ENCODE results near the gene PSMB7. TPM values are rescaled to one million over a fixed set of nuclear protein-coding genes. Genes with fewer than 3 reads are reported as not detected.

The PSMB7 gene
- total and polyA plus RNA-seq, 2 of the 8 experiments (the other 6 are each of a cell fraction or from before 2014, with no cell fraction given), result 222 to 357 TPM

DNA sequence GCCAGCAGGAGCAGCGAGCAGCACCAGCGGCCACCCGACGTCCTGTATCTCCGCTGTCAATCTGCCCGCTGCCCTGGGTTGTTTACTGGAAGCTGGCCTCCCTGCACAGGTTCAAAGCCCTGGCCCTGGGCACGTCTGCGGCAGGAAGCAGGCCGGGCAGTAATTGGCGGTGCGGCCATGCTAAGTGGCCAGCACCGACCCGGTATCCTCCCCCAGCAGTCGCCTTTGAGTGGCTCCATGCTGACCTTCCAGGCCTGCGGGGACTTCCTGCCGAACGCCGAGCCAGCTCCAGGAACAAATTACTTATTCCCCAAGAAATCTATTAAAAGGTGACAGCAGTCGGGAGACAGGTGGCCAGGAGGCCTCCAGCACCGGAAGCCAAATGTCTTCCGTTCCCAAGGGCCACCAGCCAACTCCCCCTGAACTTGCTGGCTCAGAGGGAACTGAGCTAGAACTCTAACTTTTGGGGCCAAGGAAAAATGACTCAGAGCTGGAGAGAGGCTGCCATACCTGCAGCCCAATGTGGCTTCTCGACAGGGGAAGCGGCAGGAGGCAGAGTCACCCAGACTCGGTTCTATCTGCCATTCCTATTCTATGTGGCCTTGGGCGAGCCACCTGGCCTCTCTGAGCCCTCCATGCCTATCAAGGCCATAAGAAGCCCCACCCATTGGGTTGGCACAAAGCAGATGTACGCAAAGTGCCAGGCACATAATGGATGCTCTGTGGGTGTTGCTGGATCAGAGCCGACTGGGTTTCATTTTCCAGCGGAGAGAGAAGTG lies 13.7 kb upstream of the PSMB7 start:
- H2BK5ac ChIP-seq (ENCODE audit: low read depth, low read length), result no peak overlapping the region
- ChIA-PET CTCF (ENCODE audit: partially characterized antibody) (interaction anchor here (0.6 to 5.4 kb wide), 6 partner anchors 9 to 272 kb away, joined by 3 to 49 read pairs (median 3); no protein-coding TSS in a partner anchor), POLR2A (ENCODE audit: partially characterized antibody) (interaction anchor here (0.7 kb wide), 1 partner anchor 13 kb away, joined by 3 read pairs; no protein-coding TSS in a partner anchor)
- H2BK20ac ChIP-seq (ENCODE audit: low read length), result no peak overlapping the region
- H3K27ac ChIP-seq (ENCODE audit: low read depth, low read length), result no peak overlapping the region
- no peak overlapping the region for H3K4ac ChIP-seq (replicated peaks; ENCODE audit: insufficient read length, low read depth, low read length)
- H3K56ac ChIP-seq (replicated peaks; ENCODE audit: insufficient read length, low read depth, low read length), result no peak overlapping the region
- H3K36me3 ChIP-seq (ENCODE audit: control insufficient read depth in 2 of 4, insufficient read depth in 4 of 4, low read length in 3 of 4), result no peaks in the 10 kb centered on the region
- H3K23ac ChIP-seq (ENCODE audit: insufficient read length), result no peak overlapping the region
- no peak overlapping the region for H4K91ac ChIP-seq (replicated peaks; ENCODE audit: insufficient read length, low read length)
- H2BK120ac ChIP-seq (replicated peaks; ENCODE audit: low read depth, low read length), result no peak overlapping the region
- H3K4me3 ChIP-seq (ENCODE audit: extremely low read depth in 1 of 4, insufficient read depth in 2 of 4, low read depth in 3 of 4, low read length in 4 of 4), result no peak overlapping the region
- no peak overlapping the region for H3K14ac ChIP-seq (ENCODE audit: insufficient read length)
- no peak overlapping the region for H3K18ac ChIP-seq (ENCODE audit: extremely low read depth, low read length)
- FAIRE-seq (no peak), DNase-seq (ENCODE audit: low read depth in 1 of 2, low spot score in 2 of 2) (no peak)
- H4K20me1 ChIP-seq (replicated peaks in 1 of 2; ENCODE audit: control insufficient read depth in 1 of 2, insufficient read depth in 2 of 2, low read length in 2 of 2), result no peaks in the 10 kb centered on the region
- H3K9me3 ChIP-seq (ENCODE audit: insufficient read depth in 2 of 2, low read depth in 1 of 2, low read length in 1 of 2), result no peaks in the 10 kb centered on the region
- H3K23me2 ChIP-seq (ENCODE audit: low read depth, low read length), result no peaks in the 10 kb centered on the region
- H3K9ac ChIP-seq (replicated peaks in 1 of 4; ENCODE audit: extremely low read depth in 1 of 4, low read depth in 3 of 4, low read length in 3 of 4), result no peak overlapping the region; a peak in 1 of 7 replicates
- H4K5ac ChIP-seq (ENCODE audit: insufficient read length, low read depth, low read length), result no peak overlapping the region
- H3K27me3 ChIP-seq (replicated peaks in 1 of 4; ENCODE audit: control insufficient read depth in 3 of 4, extremely low read depth in 1 of 4, insufficient read depth in 3 of 4, low read length in 3 of 4), result no peaks in the 10 kb centered on the region; a peak in 1 of 7 replicates
- H2BK12ac ChIP-seq (ENCODE audit: low read depth, low read length), result no peak overlapping the region
- H2AK5ac ChIP-seq (ENCODE audit: low read depth, low read length), result no peak overlapping the region
- no peaks in the 10 kb centered on the region for H3K79me2 ChIP-seq (ENCODE audit: control insufficient read depth in 1 of 2, insufficient read depth in 2 of 2, low read length in 2 of 2)
- no peak overlapping the region for H3K4me2 ChIP-seq (ENCODE audit: insufficient read depth in 1 of 2, low read depth in 2 of 2, low read length in 2 of 2)
- no peak overlapping the region for H2AFZ ChIP-seq (ENCODE audit: low read length)
- WGBS, 2 experiments (ENCODE audit: extremely low coverage in 1 of 2, insufficient coverage in 1 of 2, insufficient read length in 1 of 2, insufficient replicate concordance in 2 of 2, low coverage in 1 of 2, low lambda C conversion rate in 2 of 2, missing lambda C conversion rate in 1 of 2), result 89% methylated on average over 28 of the region's 28 CpGs; no CpG with 5 or more reads in 1 of the 2 experiments
- H4K8ac ChIP-seq (ENCODE audit: extremely low read depth, insufficient read depth, low read length), result no peak overlapping the region
- no peaks in the 10 kb centered on the region for H3K79me1 ChIP-seq (ENCODE audit: low read depth, low read length)
- no peaks in the 10 kb centered on the region for H3K4me1 ChIP-seq (replicated peaks in 1 of 4; ENCODE audit: control insufficient read depth in 3 of 4, insufficient read depth in 4 of 4, low read length in 3 of 4)
- no peak overlapping the region for H2BK15ac ChIP-seq (ENCODE audit: low read length)
- no peak for TF ChIP-seq KDM4A (IDR thresholded peaks at IDR 0.05; ENCODE audit: low read depth, low read length, severe bottlenecking)
- TF ChIP-seq SIRT6 (IDR thresholded peaks at IDR 0.05; ENCODE audit: low read length), result no peak
- TF ChIP-seq HDAC6 (IDR thresholded peaks at IDR 0.05; ENCODE audit: low read depth, low read length), result no peak
- TF ChIP-seq POLR2A (IDR thresholded peaks at IDR 0.05; ENCODE audit: control extremely low read depth in 1 of 2, low read depth in 2 of 2, low read length in 2 of 2), result no peak
- TF ChIP-seq TCF12 (IDR thresholded peaks at IDR 0.05; ENCODE audit: low read depth, low read length), result no peak
- no peak for TF ChIP-seq KDM1A (IDR thresholded peaks at IDR 0.05; ENCODE audit: borderline replicate concordance, low read length)
- no peak for TF ChIP-seq ASH2L (IDR thresholded peaks at IDR 0.05; ENCODE audit: low read length)
- no peak for TF ChIP-seq JUND (IDR thresholded peaks at IDR 0.05; ENCODE audit: low read length)
- no peak for TF ChIP-seq EZH2 (IDR thresholded peaks at IDR 0.05; ENCODE audit: low read depth, low read length, severe bottlenecking)
- TF ChIP-seq, protein P1, sequence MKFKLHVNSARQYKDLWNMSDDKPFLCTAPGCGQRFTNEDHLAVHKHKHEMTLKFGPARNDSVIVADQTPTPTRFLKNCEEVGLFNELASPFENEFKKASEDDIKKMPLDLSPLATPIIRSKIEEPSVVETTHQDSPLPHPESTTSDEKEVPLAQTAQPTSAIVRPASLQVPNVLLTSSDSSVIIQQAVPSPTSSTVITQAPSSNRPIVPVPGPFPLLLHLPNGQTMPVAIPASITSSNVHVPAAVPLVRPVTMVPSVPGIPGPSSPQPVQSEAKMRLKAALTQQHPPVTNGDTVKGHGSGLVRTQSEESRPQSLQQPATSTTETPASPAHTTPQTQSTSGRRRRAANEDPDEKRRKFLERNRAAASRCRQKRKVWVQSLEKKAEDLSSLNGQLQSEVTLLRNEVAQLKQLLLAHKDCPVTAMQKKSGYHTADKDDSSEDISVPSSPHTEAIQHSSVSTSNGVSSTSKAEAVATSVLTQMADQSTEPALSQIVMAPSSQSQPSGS (IDR thresholded peaks at IDR 0.05; ENCODE audit: low read length), result no peak
- TF ChIP-seq CEBPB (IDR thresholded peaks at IDR 0.05; ENCODE audit: low read depth, low read length), result no peak

All from H1 (cell line).